NCI-H1048 (cell line): ENCODE data around the gene UPB1.
"Not testable (repeated sequence)": the region's sequence is repeated elsewhere in the genome, so short reads cannot be mapped to it uniquely, and the experiment has no call there.

ENCODE experiments used
- DNase-seq: peaks from one replicate; lab custom pipeline; 2025; lab: John Stamatoyannopoulos, UW

The UPB1 gene

DNA sequence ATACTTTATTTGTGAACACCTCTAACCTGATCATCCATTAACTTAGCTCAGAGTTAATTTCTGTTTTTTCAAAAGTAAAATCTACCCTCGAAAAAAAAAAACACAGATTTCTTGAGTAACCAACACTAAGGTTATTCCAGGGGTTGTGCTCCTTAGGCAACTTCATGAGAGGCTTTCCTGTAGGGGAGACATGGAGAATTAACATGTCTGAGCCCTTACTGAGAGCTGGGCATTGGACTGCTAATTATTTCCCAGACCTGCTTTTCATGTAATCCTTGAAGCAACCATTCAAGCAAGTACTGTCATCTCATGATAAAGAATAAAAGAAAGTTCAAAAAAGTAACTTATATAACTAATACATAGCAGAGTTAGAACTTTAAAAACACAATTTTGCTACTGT, 13.5 kb upstream of the UPB1 start:
- no peak for DNase-seq

DNA sequence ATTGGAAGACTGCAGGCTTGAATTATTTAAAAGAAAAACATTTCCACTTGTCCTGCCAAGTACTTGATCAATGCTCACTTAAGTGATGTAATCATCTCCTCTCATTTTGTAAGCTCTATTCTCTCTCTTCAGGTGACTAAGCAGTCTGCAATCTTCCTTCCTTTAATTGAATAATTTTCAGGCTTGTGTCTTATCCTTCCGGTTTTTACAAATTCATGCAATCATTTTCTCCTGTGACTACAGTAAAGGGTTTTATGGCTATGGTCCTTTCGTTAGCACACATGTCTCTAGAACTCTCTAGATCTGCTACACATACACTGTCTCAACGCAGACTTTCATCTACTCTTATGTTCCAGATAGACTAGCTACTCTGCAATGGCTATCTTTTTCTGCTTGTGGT, 12.6 kb upstream of the UPB1 start:
- no peak for DNase-seq

DNA sequence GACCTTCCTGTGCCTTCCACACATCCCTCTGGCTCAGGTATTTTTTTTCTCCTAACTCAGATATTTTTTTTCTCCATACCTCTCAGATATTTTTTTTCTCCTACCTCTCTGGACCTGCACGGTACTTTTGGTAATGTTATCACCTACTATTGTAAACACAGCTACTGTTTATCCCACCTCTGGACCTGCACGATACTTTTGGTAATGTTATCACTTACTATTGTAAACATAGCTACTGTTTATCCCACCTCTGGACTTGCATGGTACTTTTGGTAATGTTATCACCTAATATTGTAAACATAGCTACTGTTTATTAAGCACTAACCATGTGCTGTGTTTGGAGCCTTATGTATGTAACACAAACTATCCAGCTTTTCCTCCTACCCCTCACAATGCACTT, 12.1 kb upstream of the UPB1 start:
- DNase-seq, result no peak

- no peak for DNase-seq
Observed at GRCh38 chr22:24483976-24484545, 11.1 kb upstream of the UPB1 start.

DNA sequence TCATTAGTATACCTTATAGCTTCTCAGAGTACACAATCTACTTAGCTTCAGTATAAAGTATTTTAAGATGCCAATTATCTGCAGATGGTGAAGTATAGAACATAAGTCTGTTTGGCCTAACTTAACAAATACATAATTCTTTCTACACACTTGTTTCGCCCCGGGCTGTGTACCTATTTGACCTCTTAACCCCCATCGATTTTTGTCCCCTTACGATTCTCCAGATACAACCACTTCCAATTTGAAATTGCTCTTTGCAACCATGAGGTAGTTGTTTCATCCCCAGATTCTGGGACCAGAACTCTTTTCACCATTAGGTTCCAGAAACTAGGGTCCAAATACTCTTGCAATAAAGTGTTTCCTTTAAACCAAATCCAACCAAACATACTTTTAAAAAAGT, 10.0 kb upstream of the UPB1 start:
- no peak for DNase-seq

GRCh38 chr22:24485608-24486007, 9.5 kb upstream of the UPB1 start:
- DNase-seq, result no peak

GRCh38 chr22:24486501-24486921, 8.6 kb upstream of the UPB1 start:
- DNase-seq, result no peak

DNA sequence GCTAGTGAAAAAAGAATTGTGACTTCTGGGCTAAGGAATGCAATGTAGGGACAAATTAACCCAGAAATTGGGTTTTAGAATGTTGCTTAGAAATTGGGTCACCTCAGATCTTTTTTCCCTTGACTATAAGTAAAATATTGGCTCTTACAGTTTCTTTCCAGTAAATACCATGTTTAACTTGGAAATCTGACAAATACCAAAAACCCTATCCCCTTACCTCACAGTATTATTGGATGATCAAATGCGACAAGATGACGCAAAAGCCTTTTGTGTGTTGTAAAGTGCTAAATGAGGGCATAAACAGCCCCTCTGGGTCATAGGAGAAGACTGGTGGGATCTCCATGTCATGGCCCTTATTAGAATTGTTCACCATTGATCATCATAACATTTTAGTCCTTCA, 6.1 kb upstream of the UPB1 start:
- no peak for DNase-seq

GRCh38 chr22:24489434-24489833, 5.7 kb upstream of the UPB1 start:
- not testable (repeated sequence) for DNase-seq

- no peak for DNase-seq
Observed at GRCh38 chr22:24492391-24492790, 2.7 kb upstream of the UPB1 start.

DNA sequence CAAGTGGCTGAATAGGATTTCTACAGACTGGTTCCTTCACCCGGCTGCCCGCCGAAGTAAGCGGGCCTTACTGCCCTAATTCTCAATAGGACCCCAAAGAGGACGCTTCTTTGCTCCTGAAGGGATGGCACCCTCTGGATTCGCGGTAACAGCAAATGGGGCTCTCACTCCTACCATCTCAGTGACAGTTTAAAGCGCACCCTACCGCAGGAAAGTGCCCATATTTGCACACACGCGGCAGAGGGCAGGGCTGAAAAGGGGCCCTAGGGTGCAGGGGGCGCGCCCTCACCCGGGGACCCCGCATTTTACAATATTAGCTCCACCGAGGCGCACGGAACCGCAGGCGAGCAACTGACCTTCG, 985 bp upstream of the UPB1 start:
- no peak for DNase-seq

DNA sequence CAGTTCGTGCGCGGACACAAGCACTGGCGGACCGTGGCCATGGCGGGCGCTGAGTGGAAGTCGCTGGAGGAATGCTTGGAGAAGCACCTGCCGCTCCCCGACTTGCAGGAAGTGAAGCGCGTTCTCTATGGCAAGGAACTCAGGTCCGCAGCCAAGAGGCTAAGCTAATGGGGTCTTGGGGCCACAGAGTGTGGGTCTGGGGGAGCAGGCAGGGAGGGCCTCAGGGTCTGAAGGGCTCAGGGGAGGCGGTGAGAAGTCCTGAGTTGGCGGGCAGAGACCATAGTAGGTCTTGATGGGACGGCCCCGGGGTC, 188 bp downstream of the UPB1 start:
- no peak for DNase-seq

GRCh38 chr22:24496234-24496633, 1.1 kb downstream of the UPB1 start:
- DNase-seq, result no peak

DNA sequence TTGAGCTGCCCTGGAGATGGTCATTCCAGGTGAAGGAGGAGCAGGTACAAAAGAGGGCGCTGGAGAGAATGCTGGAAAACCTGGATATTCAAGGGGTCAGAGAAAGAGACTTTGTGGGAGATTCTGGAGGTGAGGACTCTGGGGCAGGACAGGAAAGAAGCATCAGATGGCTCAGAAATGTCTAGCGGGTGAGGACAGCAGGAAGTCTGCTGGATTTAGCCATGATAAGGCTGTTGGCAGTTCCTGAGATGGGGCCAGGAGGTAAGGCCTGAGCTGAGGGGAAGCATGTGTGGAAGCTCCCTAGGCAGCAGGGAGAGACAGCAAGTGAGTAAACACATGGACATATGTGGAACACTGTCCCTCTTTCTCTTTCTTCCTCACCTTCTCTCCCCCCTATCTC, 1.5 kb downstream of the UPB1 start:
- DNase-seq, result no peak

DNA sequence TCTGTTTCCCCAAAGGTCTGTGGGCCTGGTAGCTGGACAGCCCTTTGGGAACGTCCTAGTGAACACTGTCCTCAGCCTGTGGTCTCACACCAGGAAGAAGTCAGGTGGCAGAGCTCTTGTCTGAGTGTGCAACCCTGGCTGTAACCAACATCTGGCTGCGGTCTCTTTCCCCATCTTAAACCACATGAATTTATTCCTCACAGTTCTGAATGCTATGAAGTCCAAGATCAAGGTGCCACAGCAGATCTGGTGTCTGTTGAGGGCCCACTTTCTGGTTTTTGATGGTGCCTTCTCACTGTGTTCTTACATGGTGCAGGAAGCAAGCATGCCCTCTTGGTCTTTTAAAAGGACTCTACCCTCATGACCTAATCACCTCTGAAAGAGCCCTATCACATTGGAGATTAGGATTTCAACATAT, 2.7 kb downstream of the UPB1 start:
- DNase-seq, result no peak

DNA sequence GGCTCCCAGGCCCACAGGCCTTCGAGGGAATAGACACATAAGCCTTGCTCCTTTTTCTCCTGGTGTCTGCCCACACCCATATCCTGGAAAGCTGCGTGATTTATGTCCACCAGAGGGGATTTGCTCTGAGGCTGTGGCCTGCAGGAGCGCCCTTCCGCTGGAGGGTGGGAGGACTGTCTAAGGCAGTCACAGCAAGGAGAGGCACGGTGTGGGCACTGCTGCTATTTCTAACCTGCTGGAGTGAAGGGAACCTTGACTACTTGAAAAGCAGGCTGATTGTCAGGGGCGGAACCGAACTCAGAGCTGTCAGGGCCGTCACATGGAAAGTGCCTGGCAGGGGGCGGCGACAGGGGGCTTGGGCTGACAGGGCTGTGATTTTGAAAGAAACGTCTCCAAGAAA, 3.7 kb downstream of the UPB1 start:
- DNase-seq, result no peak

- DNase-seq, result no peak
Observed at GRCh38 chr22:24499706-24500276, 4.7 kb downstream of the UPB1 start.

GRCh38 chr22:24500277-24500820, 5.2 kb downstream of the UPB1 start:
- DNase-seq, result no peak

DNA sequence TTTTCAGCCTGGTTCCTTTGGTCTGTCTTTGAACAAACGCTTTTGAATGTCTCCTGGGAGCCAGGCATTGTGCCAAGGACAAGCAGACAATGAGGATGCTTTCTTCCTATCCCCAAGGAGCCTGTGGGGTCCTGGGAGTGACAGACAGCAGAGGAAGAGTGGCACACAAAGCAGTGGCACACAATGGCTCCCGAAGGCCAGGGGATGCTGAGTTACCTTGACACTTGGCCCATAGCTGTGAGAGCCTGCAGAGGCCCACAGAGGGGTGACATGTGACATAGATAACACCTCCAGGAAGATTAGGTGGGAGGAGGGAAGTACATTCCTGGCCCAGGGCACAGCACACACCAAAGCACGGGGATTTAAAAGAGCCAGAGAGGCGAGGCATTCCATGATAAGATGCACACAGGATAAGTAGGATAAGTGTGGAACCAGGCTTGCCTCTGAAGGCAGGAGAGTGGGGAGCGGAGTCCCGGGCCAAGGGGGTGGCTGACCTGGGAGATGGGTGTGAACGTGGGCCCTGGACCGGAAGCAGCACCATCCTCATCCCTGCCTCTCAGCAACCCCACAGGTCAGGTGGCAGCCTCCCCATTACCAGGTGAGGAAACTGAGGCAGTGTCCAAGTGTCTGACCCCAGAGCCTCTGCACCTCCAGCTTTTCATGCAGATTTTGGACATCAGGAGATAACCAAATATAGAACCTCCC, 6.3 kb downstream of the UPB1 start:
- no peak for DNase-seq

GRCh38 chr22:24502034-24502433, 6.9 kb downstream of the UPB1 start:
- no peak for DNase-seq

GRCh38 chr22:24502541-24502940, 7.4 kb downstream of the UPB1 start:
- no peak for DNase-seq

DNA sequence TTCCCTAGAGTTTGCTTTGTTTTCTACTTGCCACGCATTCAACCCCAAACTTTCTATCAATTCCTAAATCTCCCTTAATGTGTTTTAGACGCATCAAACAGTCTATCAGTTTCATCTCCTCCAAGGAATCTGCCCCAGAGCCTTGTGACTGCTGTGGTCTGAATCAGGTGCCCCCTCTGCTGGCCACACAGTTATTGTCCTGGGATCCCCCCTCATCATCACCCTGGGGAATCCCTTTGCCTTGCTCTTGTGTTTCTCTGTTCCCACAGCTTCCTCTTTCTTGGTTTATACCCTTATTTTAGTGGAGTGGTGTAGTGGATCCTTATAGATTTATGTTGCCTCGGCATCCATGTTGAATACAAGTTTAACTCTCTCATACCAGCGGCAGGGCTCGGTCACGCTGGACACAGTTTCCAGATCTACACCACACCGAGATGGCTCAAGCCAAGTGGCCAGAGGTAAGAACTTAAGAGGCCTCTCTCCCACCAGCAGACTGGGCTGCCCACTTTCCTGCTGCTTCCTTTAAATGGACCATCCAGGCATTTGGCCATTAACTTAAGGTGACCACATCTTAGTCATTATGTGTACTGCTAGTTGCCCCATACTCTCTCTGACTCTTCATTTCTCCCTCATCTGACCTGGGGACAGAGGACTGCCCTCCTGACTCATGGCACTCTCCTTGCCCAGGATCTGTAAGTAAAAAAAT, 8.2 kb downstream of the UPB1 start:
- DNase-seq, result no peak

DNA sequence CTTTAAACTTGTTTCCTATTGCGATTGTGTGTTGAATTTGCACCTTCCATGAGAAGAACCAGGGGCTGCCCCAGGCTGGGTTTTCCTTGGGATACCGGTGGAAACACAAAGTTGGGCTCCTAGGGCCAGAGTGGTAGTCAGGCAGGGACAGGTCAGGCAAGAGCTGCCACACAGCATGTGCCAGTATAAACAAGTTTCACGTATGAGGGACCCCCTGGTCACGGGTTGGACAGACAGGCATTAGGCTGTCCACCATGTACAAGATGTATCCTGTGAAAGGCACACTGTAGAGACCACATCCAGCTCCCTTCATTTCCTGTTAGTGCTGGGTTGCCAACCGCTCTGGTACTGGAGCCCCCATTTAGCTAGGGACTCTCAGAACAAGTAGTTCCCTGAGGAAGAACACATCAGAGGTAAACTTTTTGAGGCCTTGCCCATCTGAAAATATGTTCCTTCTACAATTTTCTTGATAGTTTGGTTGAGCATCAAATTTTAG, 8.8 kb downstream of the UPB1 start:
- DNase-seq, result no peak
